Measurements from ENCODE around the gene EPB41L2. TPM values are rescaled to one million over a fixed set of nuclear protein-coding genes. Genes with fewer than 3 reads are reported as not detected.

Gene EPB41L2
- total and polyA plus RNA-seq, 2 experiments from 2014 or later = 23.2 to 31.3 TPM

DNA sequence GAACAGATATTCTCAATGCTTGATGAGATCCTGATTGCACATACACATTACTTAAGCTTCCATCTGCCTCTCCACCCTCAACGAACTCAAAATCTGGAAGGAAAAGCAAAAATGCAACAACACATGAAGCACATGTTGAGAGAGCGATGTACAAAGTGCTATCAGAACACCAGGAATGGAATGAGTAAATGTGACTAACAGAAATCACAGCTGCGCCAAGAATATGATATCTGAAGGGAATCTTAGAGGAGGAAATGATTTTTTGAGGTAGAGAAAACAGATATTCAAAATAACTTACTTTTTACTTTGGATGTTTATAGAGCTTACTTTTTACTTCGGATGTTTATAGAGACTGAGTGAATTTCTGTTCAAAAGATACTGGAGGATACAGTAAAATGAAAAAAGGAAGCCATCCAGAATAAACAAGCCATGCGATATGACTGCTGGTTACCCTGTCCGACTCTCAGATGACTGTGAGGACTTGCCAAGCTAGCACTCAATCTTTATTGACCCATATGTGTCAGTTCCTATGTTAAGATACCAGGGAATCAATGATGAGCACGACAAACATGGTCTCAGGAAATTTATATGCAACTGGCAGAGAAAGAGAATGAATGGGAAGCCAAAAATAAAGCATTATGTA lies 133.9 kb downstream of the EPB41L2 start:
- Histone ChIP-seq H3K9me3 (ENCODE audit: low read depth) (no peaks in the 10 kb centered on the region), H3K27ac (peak overlapping the region; percentile 27), H3K4me2 (ENCODE audit: unreplicated experiment) (peak overlapping the region; percentile 67), H3K36me3 (ENCODE audit: low read depth) (no peaks in the 10 kb centered on the region; the same call in 1 of the 2 replicates), H2AFZ (0 out of 2 replicates have a peak overlapping the region, but pooled peaks have one; percentile 9), H3K9me2 (ENCODE audit: insufficient read depth) (no peaks in the 10 kb centered on the region), H3K27me3 (replicated peaks; ENCODE audit: insufficient read depth) (no peaks in the 10 kb centered on the region), H3F3A (ENCODE audit: insufficient read depth) (peaks cover 32% of the 10 kb centered on the region), H3K79me2 (ENCODE audit: insufficient read depth) (peaks cover 8% of the 10 kb centered on the region), H4K20me1 (ENCODE audit: insufficient read depth) (no peaks in the 10 kb centered on the region), H3K9ac (peak overlapping the region; percentile 3; the same call in 1 of the 2 replicates), H3K4me1 (ENCODE audit: insufficient read depth) (peaks cover 35% of the 10 kb centered on the region), H3K4me3 (peak overlapping the region; percentile 51)
- no peak for TF ChIP-seq EZH2phosphoT487 (IDR thresholded peaks at IDR 0.05; ENCODE audit: insufficient read depth, low read depth)
- no peak for TF ChIP-seq EZH2 (IDR thresholded peaks at IDR 0.05; ENCODE audit: insufficient read depth, poor library complexity, severe bottlenecking)
- in situ Hi-C loops (cut with MboI) = no loop called here
- WGBS, 2 experiments (ENCODE audit: low coverage in 1 of 2, low lambda C conversion rate in 2 of 2, missing lambda C conversion rate in 2 of 2) = 26 to 30% methylated on average over 7 of the region's 7 CpGs
- DNase-seq = peak; percentile 75

DNA sequence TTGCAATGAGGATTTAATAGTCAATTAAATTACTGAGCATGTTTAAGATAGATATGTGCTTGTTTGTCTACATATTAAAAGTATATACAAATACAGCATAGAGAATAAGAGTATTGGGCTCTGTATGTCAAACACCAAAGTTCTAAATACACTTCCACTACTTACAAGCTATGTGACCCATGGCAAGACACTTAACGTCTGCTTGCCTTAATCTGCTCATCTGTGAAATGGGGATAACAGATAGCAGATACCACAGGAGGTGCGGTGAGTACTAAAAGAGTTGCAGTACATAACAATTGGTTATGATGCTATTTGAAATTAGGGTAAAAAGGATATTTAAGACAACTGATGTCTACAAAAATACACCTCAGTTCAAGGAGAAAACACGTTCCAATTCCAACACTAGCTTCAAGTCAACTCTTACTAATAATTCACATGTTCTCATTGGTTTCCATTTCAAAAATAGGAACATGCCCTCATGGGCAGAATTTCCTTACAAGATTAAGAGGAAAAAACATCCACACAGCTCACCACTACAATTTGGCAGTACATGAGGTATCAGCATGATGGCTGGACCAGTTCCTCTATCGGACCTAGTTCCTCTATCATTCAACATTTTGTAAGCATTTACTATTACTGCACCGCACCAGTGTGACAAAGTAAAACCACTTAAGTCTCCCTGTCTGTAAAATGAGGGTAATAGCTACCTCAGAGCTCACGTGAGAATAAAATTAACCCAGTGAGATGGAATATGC lies 134.7 kb downstream of the EPB41L2 start:
- Histone ChIP-seq H3K79me2 (ENCODE audit: insufficient read depth) (peaks cover 8% of the 10 kb centered on the region), H3K4me2 (ENCODE audit: unreplicated experiment) (peak overlapping the region; percentile 67), H3K36me3 (ENCODE audit: low read depth) (no peaks in the 10 kb centered on the region; the same call in 1 of the 2 replicates), H3K9me2 (ENCODE audit: insufficient read depth) (no peaks in the 10 kb centered on the region), H3K4me3 (peak overlapping the region; percentile 51), H2AFZ (0 out of 2 replicates have a peak overlapping the region, but pooled peaks have one; percentile 9), H3K9me3 (ENCODE audit: low read depth) (no peaks in the 10 kb centered on the region), H4K20me1 (ENCODE audit: insufficient read depth) (no peaks in the 10 kb centered on the region), H3K4me1 (ENCODE audit: insufficient read depth) (peaks cover 27% of the 10 kb centered on the region), H3F3A (ENCODE audit: insufficient read depth) (peaks cover 25% of the 10 kb centered on the region), H3K27me3 (replicated peaks; ENCODE audit: insufficient read depth) (no peaks in the 10 kb centered on the region), H3K9ac (peak overlapping the region; percentile 3; the same call in 1 of the 2 replicates), H3K27ac (peak overlapping the region; percentile 27)
- no peak for DNase-seq
- in situ Hi-C loops (cut with MboI) = no loop called here
- WGBS, 2 experiments (ENCODE audit: low coverage in 1 of 2, low lambda C conversion rate in 2 of 2, missing lambda C conversion rate in 2 of 2) = 75 to 79% methylated on average over 6 of the region's 6 CpGs
- TF ChIP-seq EZH2 (IDR thresholded peaks at IDR 0.05; ENCODE audit: insufficient read depth, poor library complexity, severe bottlenecking) (no peak), EZH2phosphoT487 (IDR thresholded peaks at IDR 0.05; ENCODE audit: insufficient read depth, low read depth) (no peak)

DNA sequence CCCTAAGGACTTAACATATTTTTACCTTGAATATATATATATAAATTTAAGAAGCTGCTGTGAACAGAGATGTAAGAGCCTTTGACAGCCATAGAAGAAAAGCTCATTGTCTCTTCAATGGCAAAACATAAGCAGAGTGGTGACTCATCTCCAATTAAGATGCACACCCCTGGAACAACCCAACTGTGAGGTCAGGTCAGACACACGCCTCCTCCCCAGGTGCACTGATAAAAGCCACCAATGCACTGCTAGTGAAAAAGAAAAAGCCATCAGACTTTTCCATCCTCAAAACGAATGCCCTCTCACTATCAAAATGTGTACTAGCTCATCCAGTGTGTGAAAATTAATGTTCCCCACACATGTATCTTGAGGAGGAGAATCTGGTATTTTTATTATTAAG lies 135.7 kb downstream of the EPB41L2 start:
- H3K9ac ChIP-seq = no peak overlapping the region
- WGBS, 2 experiments (ENCODE audit: low coverage in 1 of 2, low lambda C conversion rate in 2 of 2, missing lambda C conversion rate in 2 of 2) = 94 to 98% methylated on average over 2 of the region's 2 CpGs
- no peak overlapping the region for H3K4me2 ChIP-seq (ENCODE audit: unreplicated experiment)
- H3K9me2 ChIP-seq (ENCODE audit: insufficient read depth) = no peaks in the 10 kb centered on the region
- DNase-seq = no peak
- no peak overlapping the region for H3K4me3 ChIP-seq
- no peaks in the 10 kb centered on the region for H4K20me1 ChIP-seq (ENCODE audit: insufficient read depth)
- no peaks in the 10 kb centered on the region for H3K9me3 ChIP-seq (ENCODE audit: low read depth)
- TF ChIP-seq EZH2phosphoT487 (IDR thresholded peaks at IDR 0.05; ENCODE audit: insufficient read depth, low read depth) (no peak), EZH2 (IDR thresholded peaks at IDR 0.05; ENCODE audit: insufficient read depth, poor library complexity, severe bottlenecking) (no peak)
- peaks cover 17% of the 10 kb centered on the region for H3K4me1 ChIP-seq (ENCODE audit: insufficient read depth)
- no peak overlapping the region for H3K27ac ChIP-seq
- H3K36me3 ChIP-seq (ENCODE audit: low read depth) = no peaks in the 10 kb centered on the region; the same call in 1 of the 2 replicates
- H2AFZ ChIP-seq = no peak overlapping the region
- in situ Hi-C loops (cut with MboI) = no loop called here
- H3F3A ChIP-seq (ENCODE audit: insufficient read depth) = peaks cover 15% of the 10 kb centered on the region
- H3K27me3 ChIP-seq (replicated peaks; ENCODE audit: insufficient read depth) = no peaks in the 10 kb centered on the region
- peaks cover 8% of the 10 kb centered on the region for H3K79me2 ChIP-seq (ENCODE audit: insufficient read depth)

- Histone ChIP-seq H3K4me1 (ENCODE audit: insufficient read depth) (peaks cover 2% of the 10 kb centered on the region), H3K27me3 (replicated peaks; ENCODE audit: insufficient read depth) (no peaks in the 10 kb centered on the region), H3K79me2 (ENCODE audit: insufficient read depth) (no peaks in the 10 kb centered on the region), H3K27ac (no peak overlapping the region), H4K20me1 (ENCODE audit: insufficient read depth) (no peaks in the 10 kb centered on the region), H3K4me2 (ENCODE audit: unreplicated experiment) (no peak overlapping the region), H3K36me3 (ENCODE audit: low read depth) (no peaks in the 10 kb centered on the region; the same call in 1 of the 2 replicates), H3K9me2 (ENCODE audit: insufficient read depth) (no peaks in the 10 kb centered on the region), H2AFZ (no peak overlapping the region), H3K4me3 (no peak overlapping the region), H3K9me3 (ENCODE audit: low read depth) (no peaks in the 10 kb centered on the region), H3K9ac (no peak overlapping the region), H3F3A (ENCODE audit: insufficient read depth) (peaks cover 3% of the 10 kb centered on the region)
- TF ChIP-seq EZH2phosphoT487 (IDR thresholded peaks at IDR 0.05; ENCODE audit: insufficient read depth, low read depth) = no peak
- TF ChIP-seq EZH2 (IDR thresholded peaks at IDR 0.05; ENCODE audit: insufficient read depth, poor library complexity, severe bottlenecking) = no peak
- in situ Hi-C loops (cut with MboI) = no loop called here
- no peak for DNase-seq
- 50 to 92% methylated on average over 1 of the region's 1 CpG for WGBS, 2 experiments (ENCODE audit: low coverage in 1 of 2, low lambda C conversion rate in 2 of 2, missing lambda C conversion rate in 2 of 2)
These were observed 139.7 kb downstream of the EPB41L2 start for GRCh38 chr6:130923350-130923749.
